ENCODE results near the gene SAMD5. TPM values are rescaled to one million over a fixed set of nuclear protein-coding genes. Genes with fewer than 3 reads are reported as not detected.

The SAMD5 gene
- total and polyA plus RNA-seq, 10 of the 15 experiments (the other 5 are each of a cell fraction or from before 2014, with no cell fraction given), result 0.01 to 0.23 (median 0.05) TPM; not detected in 5

DNA sequence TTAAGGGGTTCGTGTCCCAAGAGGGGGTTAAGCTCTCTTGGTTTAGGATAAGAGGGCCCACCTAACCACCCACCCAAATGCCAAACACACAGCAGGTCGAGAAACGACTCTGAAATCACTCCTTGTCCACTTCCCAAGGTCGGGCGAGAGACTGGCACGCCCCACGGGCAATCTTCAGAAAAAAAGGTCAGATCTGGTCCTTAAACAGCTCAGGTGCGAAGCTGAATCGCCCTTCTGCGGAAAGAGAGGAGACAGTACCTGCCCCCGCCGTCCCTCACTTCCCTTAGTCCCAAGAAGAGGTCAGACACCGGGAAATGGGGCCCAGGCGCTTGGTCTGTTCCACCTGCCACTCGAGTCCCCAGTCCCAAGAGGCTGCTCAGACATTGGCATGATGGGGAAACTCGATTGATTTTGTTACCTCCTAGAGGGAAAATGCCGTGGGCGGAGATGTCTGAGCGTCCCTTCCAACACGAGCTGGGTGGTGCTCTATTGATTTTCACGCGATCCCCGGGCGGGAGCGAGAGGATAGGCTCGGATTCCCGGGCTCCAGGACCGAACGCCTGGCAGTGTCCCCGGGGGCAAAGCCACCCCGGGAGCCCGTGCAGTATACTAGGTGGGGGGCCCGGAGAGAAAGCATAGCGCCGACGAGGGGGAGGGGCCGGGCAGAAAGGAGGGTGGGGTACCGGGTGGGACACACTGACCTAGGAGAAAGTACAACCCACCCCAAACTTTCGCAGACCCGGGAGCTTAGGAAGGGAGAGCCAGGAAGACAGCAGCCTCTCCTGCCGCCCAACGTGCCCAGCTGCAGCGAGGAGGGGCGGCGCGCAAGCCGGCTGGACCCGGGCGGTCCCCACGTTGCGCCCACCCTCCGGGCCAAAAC is 1.1 kb upstream of the SAMD5 start:
- WGBS (ENCODE audit: insufficient coverage, insufficient replicate concordance, low lambda C conversion rate, missing lambda C conversion rate), result 9% methylated on average over 39 of the region's 52 CpGs
- CTCF ChIA-PET, result interaction anchor here (0.6 to 0.8 kb wide), 3 partner anchors 11 to 957 kb away, joined by 3 to 4 read pairs (median 3); no protein-coding TSS in a partner anchor
- in situ Hi-C loops (cut with MboI), result loop anchor here (10.0 kb wide), 1 partner anchor 657 kb away; no protein-coding TSS in a partner anchor

More for the DNA sequence above, 1.1 kb upstream of the SAMD5 start:
- Histone ChIP-seq H3K27me3 (replicated peaks in 1 of 2; ENCODE audit: control insufficient read depth in 2 of 2, insufficient read depth in 2 of 2, low read length in 1 of 2) (peaks cover 8 to 16% of the 10 kb centered on the region in 2 experiments), H3K4me2 (ENCODE audit: control insufficient read depth, insufficient read depth) (peak overlapping the region; percentile 63; the same call in 1 of the 2 replicates), H3K36me3 (ENCODE audit: control insufficient read depth in 2 of 2, insufficient read depth in 2 of 2, low read length in 1 of 2) (no peaks in the 10 kb centered on the region), H3K4me3 (no peak overlapping the region), H3K9me3 (replicated peaks; ENCODE audit: control insufficient read depth, insufficient read depth, low read length) (no peaks in the 10 kb centered on the region), H4K20me1 (ENCODE audit: control insufficient read depth, insufficient read depth) (no peaks in the 10 kb centered on the region), H3K4me1 (ENCODE audit: control insufficient read depth, insufficient read depth, low read length) (no peaks in the 10 kb centered on the region), H2AFZ (ENCODE audit: control insufficient read depth, low read depth, low read length) (no peak overlapping the region), H3K79me2 (ENCODE audit: control insufficient read depth, insufficient read depth, low read length) (no peaks in the 10 kb centered on the region), H3K27ac (ENCODE audit: control insufficient read depth, insufficient read depth) (no peak overlapping the region), H3K9ac (ENCODE audit: control insufficient read depth, insufficient read depth, low read length) (no peak overlapping the region)
- no TSS peak for BruUV-seq (replicated peaks)
- intact Hi-C loops (cut with micrococcal nuclease; ENCODE audit: unreplicated experiment), result loop anchor here (2.0 to 10.0 kb wide), 2 partner anchors 659 to 957 kb away; no protein-coding TSS in a partner anchor
- ChIA-PET RAD21 (ENCODE audit: unreplicated experiment) (interaction anchor here (0.8 kb wide), 1 partner anchor 658 kb away, joined by 5 read pairs; no protein-coding TSS in a partner anchor), SMC1A (ENCODE audit: uncharacterized antibody, unreplicated experiment) (no interaction called here), POLR2A (interaction anchor here (0.6 kb wide), 1 partner anchor 33 kb away, joined by 10 read pairs; no protein-coding TSS in a partner anchor)
- ATAC-seq (no peak), FAIRE-seq (no peak), DNase-seq (ENCODE audit: low read depth, low spot score) (no peak)
- TF ChIP-seq NFIC (IDR thresholded peaks at IDR 0.05; ENCODE audit: low read depth, low read length) (no peak), RELA (IDR thresholded peaks at IDR 0.05; ENCODE audit: borderline replicate concordance, partially characterized antibody) (no peak), MEF2B (IDR thresholded peaks at IDR 0.05; ENCODE audit: partially characterized antibody, poor library complexity, severe bottlenecking) (no peak), CHD2 (IDR thresholded peaks at IDR 0.05; ENCODE audit: borderline replicate concordance, low read depth, low read length) (no peak), NBN (IDR thresholded peaks at IDR 0.05) (no peak), KDM1A (IDR thresholded peaks at IDR 0.05; ENCODE audit: borderline replicate concordance) (no peak), PML (IDR thresholded peaks at IDR 0.05; ENCODE audit: low read length) (no peak), STAT1 (conservative IDR thresholded peaks at IDR 0.05) (no peak)
- TF ChIP-seq, protein P1, sequence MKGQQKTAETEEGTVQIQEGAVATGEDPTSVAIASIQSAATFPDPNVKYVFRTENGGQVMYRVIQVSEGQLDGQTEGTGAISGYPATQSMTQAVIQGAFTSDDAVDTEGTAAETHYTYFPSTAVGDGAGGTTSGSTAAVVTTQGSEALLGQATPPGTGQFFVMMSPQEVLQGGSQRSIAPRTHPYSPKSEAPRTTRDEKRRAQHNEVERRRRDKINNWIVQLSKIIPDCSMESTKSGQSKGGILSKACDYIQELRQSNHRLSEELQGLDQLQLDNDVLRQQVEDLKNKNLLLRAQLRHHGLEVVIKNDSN (IDR thresholded peaks at IDR 0.05; ENCODE audit: borderline replicate concordance, extremely low read length, insufficient read depth, low read depth, low read length), result no peak
- TF ChIP-seq, protein P2, sequence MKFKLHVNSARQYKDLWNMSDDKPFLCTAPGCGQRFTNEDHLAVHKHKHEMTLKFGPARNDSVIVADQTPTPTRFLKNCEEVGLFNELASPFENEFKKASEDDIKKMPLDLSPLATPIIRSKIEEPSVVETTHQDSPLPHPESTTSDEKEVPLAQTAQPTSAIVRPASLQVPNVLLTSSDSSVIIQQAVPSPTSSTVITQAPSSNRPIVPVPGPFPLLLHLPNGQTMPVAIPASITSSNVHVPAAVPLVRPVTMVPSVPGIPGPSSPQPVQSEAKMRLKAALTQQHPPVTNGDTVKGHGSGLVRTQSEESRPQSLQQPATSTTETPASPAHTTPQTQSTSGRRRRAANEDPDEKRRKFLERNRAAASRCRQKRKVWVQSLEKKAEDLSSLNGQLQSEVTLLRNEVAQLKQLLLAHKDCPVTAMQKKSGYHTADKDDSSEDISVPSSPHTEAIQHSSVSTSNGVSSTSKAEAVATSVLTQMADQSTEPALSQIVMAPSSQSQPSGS (IDR thresholded peaks at IDR 0.05; ENCODE audit: low read length), result no peak
- TF ChIP-seq, protein P3, sequence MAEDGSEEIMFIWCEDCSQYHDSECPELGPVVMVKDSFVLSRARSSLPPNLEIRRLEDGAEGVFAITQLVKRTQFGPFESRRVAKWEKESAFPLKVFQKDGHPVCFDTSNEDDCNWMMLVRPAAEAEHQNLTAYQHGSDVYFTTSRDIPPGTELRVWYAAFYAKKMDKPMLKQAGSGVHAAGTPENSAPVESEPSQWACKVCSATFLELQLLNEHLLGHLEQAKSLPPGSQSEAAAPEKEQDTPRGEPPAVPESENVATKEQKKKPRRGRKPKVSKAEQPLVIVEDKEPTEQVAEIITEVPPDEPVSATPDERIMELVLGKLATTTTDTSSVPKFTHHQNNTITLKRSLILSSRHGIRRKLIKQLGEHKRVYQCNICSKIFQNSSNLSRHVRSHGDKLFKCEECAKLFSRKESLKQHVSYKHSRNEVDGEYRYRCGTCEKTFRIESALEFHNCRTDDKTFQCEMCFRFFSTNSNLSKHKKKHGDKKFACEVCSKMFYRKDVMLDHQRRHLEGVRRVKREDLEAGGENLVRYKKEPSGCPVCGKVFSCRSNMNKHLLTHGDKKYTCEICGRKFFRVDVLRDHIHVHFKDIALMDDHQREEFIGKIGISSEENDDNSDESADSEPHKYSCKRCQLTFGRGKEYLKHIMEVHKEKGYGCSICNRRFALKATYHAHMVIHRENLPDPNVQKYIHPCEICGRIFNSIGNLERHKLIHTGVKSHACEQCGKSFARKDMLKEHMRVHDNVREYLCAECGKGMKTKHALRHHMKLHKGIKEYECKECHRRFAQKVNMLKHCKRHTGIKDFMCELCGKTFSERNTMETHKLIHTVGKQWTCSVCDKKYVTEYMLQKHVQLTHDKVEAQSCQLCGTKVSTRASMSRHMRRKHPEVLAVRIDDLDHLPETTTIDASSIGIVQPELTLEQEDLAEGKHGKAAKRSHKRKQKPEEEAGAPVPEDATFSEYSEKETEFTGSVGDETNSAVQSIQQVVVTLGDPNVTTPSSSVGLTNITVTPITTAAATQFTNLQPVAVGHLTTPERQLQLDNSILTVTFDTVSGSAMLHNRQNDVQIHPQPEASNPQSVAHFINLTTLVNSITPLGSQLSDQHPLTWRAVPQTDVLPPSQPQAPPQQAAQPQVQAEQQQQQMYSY (CRISPR knock-in tag; IDR thresholded peaks at IDR 0.05), result no peak
